GM12878 (cell line): Measurements from ENCODE around the gene ARL3. TPM values are rescaled to one million over a fixed set of nuclear protein-coding genes. Genes with fewer than 3 reads are reported as not detected.

Source experiments
- ATAC-seq: fragments of 200-7000 bp; cut with Tn5 transposase; 3 replicates; pipeline ENCODE4 v1.9.1; 2020; ENCODE audit warnings: mild to moderate bottlenecking, moderate library complexity
- BruUV-seq: library from RNA; stranded (reverse); fragments of 400-500 nt; replicated peaks from 2 replicates; lab custom pipeline; 2021; lab: Mats Ljungman, UMichigan
- CTCF ChIA-PET: fragments of 300-600 bp; sonication (Branson Sonifier 250); formaldehyde crosslinking; extraction: SDS; loops from one replicate; lab custom pipeline; 2021; ENCODE audit warnings: inconsistent platforms; lab: Yijun Ruan, JAX
- POLR2A ChIA-PET: fragments of 350-600 bp; formaldehyde crosslinking; extraction: SDS; loops from one replicate; lab custom pipeline; 2021; ENCODE audit warnings: inconsistent platforms; lab: Charles Lee
- RAD21 ChIA-PET: fragments of 300-600 bp; sonication (Branson Sonifier 250); formaldehyde crosslinking; loops from one replicate; lab custom pipeline; 2023; ENCODE audit warnings: antibody characterized with exemption; ENCODE audit not compliant: unreplicated experiment; lab: Charles Lee
- SMC1A ChIA-PET: fragments of 300-600 bp; sonication (Branson Sonifier 250); formaldehyde crosslinking; loops from one replicate; lab custom pipeline; 2023; ENCODE audit not compliant: unreplicated experiment, uncharacterized antibody; lab: Charles Lee
- DNase-seq: peaks from one replicate; pipeline ENCODE4 v3.0.0-alpha.2; 2011; ENCODE audit warnings: low read depth, low spot score
- FAIRE-seq: peaks from 3 replicates; lab custom pipeline; 2011; peaks lifted over from hg19 to GRCh38; lab: Jason Lieb, UNC
- H2AFZ ChIP-seq: 2 replicates; pipeline ENCODE4 v1.6.0; 2011; ENCODE audit warnings: low read depth, low read length, control low read depth; ENCODE audit not compliant: control insufficient read depth
- H3K27ac ChIP-seq: 2 replicates; pipeline ENCODE4 v1.5.1; 2011; ENCODE audit warnings: control low read depth; ENCODE audit not compliant: control insufficient read depth, insufficient read depth
- H3K27me3 ChIP-seq, 2 experiments: replicated peaks in 1 of 2; 2 replicates each; pipeline versions ENCODE4 v1.6.0 to v1.6.1; 2011; ENCODE audit warnings: low read length in 1 of 2; ENCODE audit not compliant: control insufficient read depth in 2 of 2, insufficient read depth in 2 of 2
- H3K36me3 ChIP-seq, 2 experiments: 2 replicates each; pipeline ENCODE4 v1.5.1; 2011; ENCODE audit warnings: low read length in 1 of 2; ENCODE audit not compliant: control insufficient read depth in 2 of 2, insufficient read depth in 2 of 2
- H3K4me1 ChIP-seq: 2 replicates; pipeline ENCODE4 v1.6.1; 2011; ENCODE audit warnings: mild to moderate bottlenecking, low read length, moderate library complexity, mixed read lengths; ENCODE audit not compliant: control insufficient read depth, insufficient read depth
- H3K4me2 ChIP-seq: 2 replicates; pipeline ENCODE4 v1.6.0; 2011; ENCODE audit warnings: control low read depth; ENCODE audit not compliant: control insufficient read depth, insufficient read depth
- H3K4me3 ChIP-seq: fragments of 200-600 bp; sonication (generic); 2 replicates; pipeline ENCODE4 v1.5.1; 2016
- H3K79me2 ChIP-seq: 2 replicates; pipeline ENCODE4 v1.6.0; 2011; ENCODE audit warnings: low read length; ENCODE audit not compliant: control insufficient read depth, insufficient read depth
- H3K9ac ChIP-seq: 2 replicates; pipeline ENCODE4 v1.8.0; 2011; ENCODE audit warnings: low read length, control low read depth, mixed read lengths; ENCODE audit not compliant: control insufficient read depth, insufficient read depth
- H3K9me3 ChIP-seq: replicated peaks from 3 replicates; pipeline ENCODE4 v1.5.1; 2011; ENCODE audit warnings: mild to moderate bottlenecking, low read length; ENCODE audit not compliant: control insufficient read depth, insufficient read depth
- H4K20me1 ChIP-seq: 2 replicates; pipeline ENCODE4 v1.6.0; 2011; ENCODE audit not compliant: control insufficient read depth, insufficient read depth
- BHLHE40 ChIP-seq, 2 experiments: fragments of 450-650 bp in 1 of 2; IDR thresholded peaks; 2 replicates each; pipeline ENCODE4 v1.6.1; 2011 to 2017; ENCODE audit warnings: low read depth in 2 of 2, borderline replicate concordance in 1 of 2, improper control_type of control experiment in 1 of 2, low read length in 1 of 2, mild to moderate bottlenecking in 1 of 2
- HDGF ChIP-seq: fragments of 450-650 bp; IDR thresholded peaks from 2 replicates; pipeline ENCODE4 v1.6.1; 2016; ENCODE audit warnings: antibody characterized with exemption
- IKZF2 ChIP-seq, 2 experiments: fragments of 450-650 bp; IDR thresholded peaks; 2 replicates each; pipeline ENCODE4 v1.6.1; 2017; ENCODE audit warnings: mild to moderate bottlenecking in 2 of 2, moderate library complexity in 2 of 2
- MEF2A ChIP-seq: IDR thresholded peaks from 2 replicates; pipeline ENCODE4 v1.6.1; 2011; ENCODE audit warnings: low read depth, mild to moderate bottlenecking, low read length, moderate library complexity; ENCODE audit not compliant: insufficient read depth
- MXI1 ChIP-seq: fragments of 150-350 bp; IDR thresholded peaks from 2 replicates; pipeline ENCODE4 v1.6.1; 2011; ENCODE audit warnings: low read depth, mild to moderate bottlenecking, inconsistent platforms, low read length, improper control_type of control experiment
- POLR2A ChIP-seq: IDR thresholded peaks from 2 replicates; pipeline ENCODE4 v1.6.1; 2011; ENCODE audit warnings: low read depth, mild to moderate bottlenecking, low read length
- RB1 ChIP-seq: fragments of 450-650 bp; formaldehyde crosslinking; IDR thresholded peaks from 2 replicates; pipeline ENCODE4 v1.6.1; 2017; ENCODE audit warnings: mild to moderate bottlenecking, borderline replicate concordance
- TCF12 ChIP-seq: IDR thresholded peaks from 2 replicates; pipeline ENCODE4 v1.6.1; 2011; ENCODE audit warnings: low read depth, mild to moderate bottlenecking, low read length
- TCF3 ChIP-seq: IDR thresholded peaks from 2 replicates; pipeline ENCODE4 v1.6.1; 2012; ENCODE audit warnings: low read depth, mild to moderate bottlenecking, low read length, borderline replicate concordance; ENCODE audit not compliant: insufficient read depth
- WGBS: methylation state at CpG from one replicate; pipeline ENCODE4 v1.1.6; 2016; ENCODE audit warnings: low lambda C conversion rate; ENCODE audit not compliant: insufficient replicate concordance, insufficient coverage; ENCODE audit errors: missing lambda C conversion rate; 5-methylcytosine and 5-hydroxymethylcytosine counted together
- in situ Hi-C: fragments of 300-500 bp; cut with MboI; formaldehyde crosslinking; loops from 9 replicates; pipeline ENCODE4 v1.14.3; 2018; ENCODE audit warnings: mixed read lengths
- intact Hi-C: fragments of 100-400 bp; cut with micrococcal nuclease; formaldehyde crosslinking; loops from one replicate; pipeline ENCODE4 v1.14.2; 2022; ENCODE audit not compliant: unreplicated experiment
- polyA plus RNA-seq, 11 experiments: library from polyadenylated mRNA; depleted of rRNA in 4 of 11; unstranded in 6 of 11; stranded (reverse) in 5 of 11; fragments of >200 nt; fragmentation: Nextera tagmentation in 4 of 11; fragmentation: Illumina TruSeq in 1 of 11; extraction: Ambion mirVana in 4 of 11; extraction: Trizol in 1 of 11; gene quantifications; 1 replicate in 1 of 11; 2 replicates in 10 of 11; pipeline versions ENCODE4 v1.2.1 to v1.2.3, GENCODE V29; 2011 to 2016; ENCODE audit warnings: inconsistent platforms in 2 of 11, missing spikeins in 2 of 11, low read depth in 1 of 11
- total RNA-seq, 4 experiments: library from RNA; depleted of rRNA in 3 of 4; stranded (reverse); fragments of >200 nt in 3 of 4; fragmentation: Illumina TruSeq in 1 of 4; extraction: Trizol in 1 of 4; gene quantifications; 2 replicates each; pipeline versions ENCODE4 v1.2.1 to v1.2.3, GENCODE V29; 2013 to 2021
- TF ChIP-seq, protein P1 (sequence below): IDR thresholded peaks from 2 replicates; pipeline ENCODE4 v1.6.1; 2011; ENCODE audit warnings: borderline replicate concordance, low read depth, mild to moderate bottlenecking, moderate library complexity, low read length; ENCODE audit not compliant: insufficient read depth, poor library complexity, severe bottlenecking
- TF ChIP-seq, protein P2 (sequence below): IDR thresholded peaks from 2 replicates; pipeline ENCODE4 v1.6.1; 2011; ENCODE audit warnings: low read depth, low read length, improper control_type of control experiment, borderline replicate concordance
- TF ChIP-seq, protein P3 (sequence below): fragments of 150-350 bp; IDR thresholded peaks from 2 replicates; pipeline ENCODE4 v1.6.1; 2016; ENCODE audit warnings: low read depth, low read length
- TF ChIP-seq, protein P4 (sequence below): IDR thresholded peaks from 2 replicates; pipeline ENCODE4 v1.6.1; 2012; ENCODE audit warnings: low read depth, low read length, improper control_type of control experiment

Gene ARL3
- total and polyA plus RNA-seq, 10 of the 15 experiments (the other 5 are each of a cell fraction or from before 2014, with no cell fraction given) = 4.9 to 26.1 (median 11.0) TPM

DNA sequence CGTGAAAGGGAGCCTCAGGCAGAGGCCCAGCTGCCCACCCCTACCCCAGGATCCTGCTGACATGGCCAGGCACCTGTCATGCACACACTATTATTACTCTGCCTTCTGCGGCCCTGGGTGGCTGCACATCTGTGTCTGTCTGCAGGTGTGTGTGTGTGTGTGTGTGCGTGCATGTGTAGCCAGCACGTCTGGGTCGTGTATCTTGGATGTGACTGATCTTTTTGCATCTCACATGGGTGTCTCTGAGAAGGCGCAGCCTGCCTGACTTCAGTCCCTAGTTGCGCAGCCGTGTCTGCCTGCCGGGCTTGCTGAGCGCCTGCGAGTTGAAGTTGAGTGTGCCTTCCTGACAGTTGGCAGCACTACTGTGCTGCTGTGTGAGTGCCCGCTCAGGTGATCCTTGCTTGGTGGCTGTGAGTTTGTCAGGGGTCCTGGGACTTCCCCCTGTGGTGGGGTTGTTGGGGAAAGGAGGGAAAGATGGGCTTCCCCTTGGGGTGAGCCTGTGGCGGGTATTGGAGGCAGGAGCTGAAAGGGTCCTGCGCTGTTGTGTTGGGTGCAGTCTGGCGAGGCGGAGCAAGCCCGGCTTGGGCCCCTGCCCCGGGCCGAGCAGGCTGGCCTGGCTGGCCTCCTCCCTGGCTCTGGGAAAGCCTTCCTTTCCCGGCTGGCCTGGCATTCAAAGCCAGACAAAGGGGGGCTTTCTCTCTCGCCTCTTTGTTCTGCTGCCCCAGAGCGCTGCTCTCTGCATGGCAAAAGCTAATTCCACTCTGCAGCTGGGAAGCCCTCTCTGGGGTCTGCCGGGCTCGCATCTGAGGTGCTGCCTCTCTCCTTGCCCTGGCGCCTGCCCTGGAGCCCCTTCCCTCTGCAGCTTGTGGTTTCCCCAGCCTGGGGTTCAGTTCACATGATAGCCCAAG, 65.1 kb downstream of the ARL3 start:
- no peak for DNase-seq
- Histone ChIP-seq H3K4me3 (peak overlapping the region; percentile 93), H4K20me1 (no peaks in the 10 kb centered on the region), H3K9me3 (no peaks in the 10 kb centered on the region), H3K36me3 (peaks cover 8 to 11% of the 10 kb centered on the region in 2 experiments), H3K27ac (peak overlapping the region; percentile 96), H3K9ac (peak overlapping the region; percentile 99), H3K4me1 (peaks cover 66% of the 10 kb centered on the region), H2AFZ (no peak overlapping the region), H3K79me2 (peaks cover 89% of the 10 kb centered on the region), H3K27me3 (no peaks in the 10 kb centered on the region), H3K4me2 (peak overlapping the region; percentile 98)
- no peak for ATAC-seq
- in situ Hi-C loops = no loop called here
- ChIA-PET SMC1A (interaction anchor here (1.1 to 9.3 kb wide), 7 partner anchors 10 to 147 kb away, joined by 3 to 103 read pairs (median 11); partner anchors contain the start of genes ACTR1A, ARL3 and SFXN2), RAD21 (interaction anchor here (1.2 to 7.1 kb wide), 6 partner anchors 11 to 269 kb away, joined by 6 to 81 read pairs (median 22); partner anchors contain the start of genes ARL3, CNNM2, SFXN2 and SUFU), CTCF (interaction anchor here (0.7 to 13.5 kb wide), 10 partner anchors 11 to 64 kb away, joined by 3 to 128 read pairs (median 4); no protein-coding TSS in a partner anchor), POLR2A (interaction anchor here (0.6 to 14.1 kb wide), 8 partner anchors 10 to 144 kb away, joined by 4 to 151 read pairs (median 5); partner anchors contain the start of genes ARL3 and SFXN2)
- no TSS peak for BruUV-seq
- intact Hi-C loops = loop anchor here (10.0 kb wide), 2 partner anchors 254 to 546 kb away; partner anchors contain the start of genes NFKB2 and NT5C2
- 25% methylated on average over 25 of the region's 25 CpGs for WGBS
- no peak for FAIRE-seq
- TF ChIP-seq RB1 = 0 out of 2 replicates have a peak, but pooled peaks have one; percentile 24
- 0 out of 2 replicates have a peak, but pooled peaks have one; percentile 10 for TF ChIP-seq TCF12
- TF ChIP-seq HDGF = 0 out of 2 replicates have a peak, but pooled peaks have one; percentile 18
- TF ChIP-seq, protein P1, sequence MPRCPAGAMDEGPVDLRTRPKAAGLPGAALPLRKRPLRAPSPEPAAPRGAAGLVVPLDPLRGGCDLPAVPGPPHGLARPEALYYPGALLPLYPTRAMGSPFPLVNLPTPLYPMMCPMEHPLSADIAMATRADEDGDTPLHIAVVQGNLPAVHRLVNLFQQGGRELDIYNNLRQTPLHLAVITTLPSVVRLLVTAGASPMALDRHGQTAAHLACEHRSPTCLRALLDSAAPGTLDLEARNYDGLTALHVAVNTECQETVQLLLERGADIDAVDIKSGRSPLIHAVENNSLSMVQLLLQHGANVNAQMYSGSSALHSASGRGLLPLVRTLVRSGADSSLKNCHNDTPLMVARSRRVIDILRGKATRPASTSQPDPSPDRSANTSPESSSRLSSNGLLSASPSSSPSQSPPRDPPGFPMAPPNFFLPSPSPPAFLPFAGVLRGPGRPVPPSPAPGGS = no peak
- peak; percentile 64 for TF ChIP-seq POLR2A
- TF ChIP-seq, protein P2, sequence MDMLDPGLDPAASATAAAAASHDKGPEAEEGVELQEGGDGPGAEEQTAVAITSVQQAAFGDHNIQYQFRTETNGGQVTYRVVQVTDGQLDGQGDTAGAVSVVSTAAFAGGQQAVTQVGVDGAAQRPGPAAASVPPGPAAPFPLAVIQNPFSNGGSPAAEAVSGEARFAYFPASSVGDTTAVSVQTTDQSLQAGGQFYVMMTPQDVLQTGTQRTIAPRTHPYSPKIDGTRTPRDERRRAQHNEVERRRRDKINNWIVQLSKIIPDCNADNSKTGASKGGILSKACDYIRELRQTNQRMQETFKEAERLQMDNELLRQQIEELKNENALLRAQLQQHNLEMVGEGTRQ = no peak
- peak in 1 of 2 experiments; percentile 22; a peak in 1 of 4 replicates for TF ChIP-seq BHLHE40 (IDR thresholded peaks at IDR 0.05; ENCODE audit: borderline replicate concordance in 1 of 2, low read depth in 2 of 2, low read length in 1 of 2)
- TF ChIP-seq, protein P3, sequence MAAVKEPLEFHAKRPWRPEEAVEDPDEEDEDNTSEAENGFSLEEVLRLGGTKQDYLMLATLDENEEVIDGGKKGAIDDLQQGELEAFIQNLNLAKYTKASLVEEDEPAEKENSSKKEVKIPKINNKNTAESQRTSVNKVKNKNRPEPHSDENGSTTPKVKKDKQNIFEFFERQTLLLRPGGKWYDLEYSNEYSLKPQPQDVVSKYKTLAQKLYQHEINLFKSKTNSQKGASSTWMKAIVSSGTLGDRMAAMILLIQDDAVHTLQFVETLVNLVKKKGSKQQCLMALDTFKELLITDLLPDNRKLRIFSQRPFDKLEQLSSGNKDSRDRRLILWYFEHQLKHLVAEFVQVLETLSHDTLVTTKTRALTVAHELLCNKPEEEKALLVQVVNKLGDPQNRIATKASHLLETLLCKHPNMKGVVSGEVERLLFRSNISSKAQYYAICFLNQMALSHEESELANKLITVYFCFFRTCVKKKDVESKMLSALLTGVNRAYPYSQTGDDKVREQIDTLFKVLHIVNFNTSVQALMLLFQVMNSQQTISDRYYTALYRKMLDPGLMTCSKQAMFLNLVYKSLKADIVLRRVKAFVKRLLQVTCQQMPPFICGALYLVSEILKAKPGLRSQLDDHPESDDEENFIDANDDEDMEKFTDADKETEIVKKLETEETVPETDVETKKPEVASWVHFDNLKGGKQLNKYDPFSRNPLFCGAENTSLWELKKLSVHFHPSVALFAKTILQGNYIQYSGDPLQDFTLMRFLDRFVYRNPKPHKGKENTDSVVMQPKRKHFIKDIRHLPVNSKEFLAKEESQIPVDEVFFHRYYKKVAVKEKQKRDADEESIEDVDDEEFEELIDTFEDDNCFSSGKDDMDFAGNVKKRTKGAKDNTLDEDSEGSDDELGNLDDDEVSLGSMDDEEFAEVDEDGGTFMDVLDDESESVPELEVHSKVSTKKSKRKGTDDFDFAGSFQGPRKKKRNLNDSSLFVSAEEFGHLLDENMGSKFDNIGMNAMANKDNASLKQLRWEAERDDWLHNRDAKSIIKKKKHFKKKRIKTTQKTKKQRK = no peak
- TF ChIP-seq TCF3 = peak; percentile 41; the same call in 1 of the 2 replicates
- TF ChIP-seq MEF2A = no peak
- no peak for TF ChIP-seq MXI1
- TF ChIP-seq IKZF2 (IDR thresholded peaks at IDR 0.05) = peak in 1 of 2 experiments; percentile 18; a peak in 1 of 4 replicates
- TF ChIP-seq, protein P4, sequence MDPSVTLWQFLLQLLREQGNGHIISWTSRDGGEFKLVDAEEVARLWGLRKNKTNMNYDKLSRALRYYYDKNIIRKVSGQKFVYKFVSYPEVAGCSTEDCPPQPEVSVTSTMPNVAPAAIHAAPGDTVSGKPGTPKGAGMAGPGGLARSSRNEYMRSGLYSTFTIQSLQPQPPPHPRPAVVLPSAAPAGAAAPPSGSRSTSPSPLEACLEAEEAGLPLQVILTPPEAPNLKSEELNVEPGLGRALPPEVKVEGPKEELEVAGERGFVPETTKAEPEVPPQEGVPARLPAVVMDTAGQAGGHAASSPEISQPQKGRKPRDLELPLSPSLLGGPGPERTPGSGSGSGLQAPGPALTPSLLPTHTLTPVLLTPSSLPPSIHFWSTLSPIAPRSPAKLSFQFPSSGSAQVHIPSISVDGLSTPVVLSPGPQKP = 0 out of 2 replicates have a peak, but pooled peaks have one; percentile 14
